Suprapubic skin (tissue), 4 donors: ENCODE measurements around the gene CLTB. TPM values are rescaled to one million over a fixed set of nuclear protein-coding genes. Genes with fewer than 3 reads are reported as not detected.
"Not testable (repeated sequence)": the region's sequence is repeated elsewhere in the genome, so short reads cannot be mapped to it uniquely, and the experiment has no call there.

Experiments used
- DNase-seq, 2 donors: peaks; one replicate each; pipeline ENCODE4 v3.0.0-alpha.2; 2019; ENCODE audit warnings: low spot score in 2 of 2
- H3K27ac ChIP-seq: fragments of 200-600 bp; sonication (generic); one replicate; pipeline ENCODE4 v1.5.1; 2019
- H3K27me3 ChIP-seq: fragments of 200-600 bp; sonication (generic); one replicate; pipeline ENCODE4 v1.5.1; 2019
- H3K36me3 ChIP-seq: fragments of 200-600 bp; sonication (generic); one replicate; pipeline ENCODE4 v1.5.1; 2019
- H3K4me1 ChIP-seq: fragments of 200-600 bp; sonication (generic); one replicate; pipeline ENCODE4 v1.5.1; 2019
- H3K4me3 ChIP-seq: fragments of 200-600 bp; sonication (generic); one replicate; pipeline ENCODE4 v1.5.1; 2019; ENCODE audit warnings: mild to moderate bottlenecking
- H3K9me3 ChIP-seq: fragments of 200-600 bp; sonication (generic); one replicate; pipeline ENCODE4 v1.5.1; 2019
- EP300 ChIP-seq: sonication (generic); formaldehyde crosslinking; IDR thresholded peaks from one replicate; pipeline ENCODE4 v1.6.1; 2017; ENCODE audit warnings: antibody characterized with exemption
- POLR2A ChIP-seq, 2 donors: fragments of 450-650 bp; IDR thresholded peaks; one replicate each; pipeline ENCODE4 v1.6.1; 2017; ENCODE audit warnings: antibody characterized with exemption in 2 of 2, mild to moderate bottlenecking in 2 of 2, moderate library complexity in 2 of 2
- POLR2AphosphoS5 ChIP-seq, 3 donors: sonication (generic); formaldehyde crosslinking; IDR thresholded peaks; one replicate each; pipeline ENCODE4 v1.6.1; 2017; ENCODE audit warnings: antibody characterized with exemption in 3 of 3
- WGBS: methylation state at CpG from one replicate; pipeline ENCODE4 v1.1.5; 2018; 5-methylcytosine and 5-hydroxymethylcytosine counted together
- total RNA-seq, 4 donors: library from RNA; depleted of rRNA; stranded (reverse); fragments of >200 nt; gene quantifications; one replicate each; pipeline ENCODE4 v1.1.0, GENCODE V29; 2016
- TF ChIP-seq, protein P1 (sequence below), 2 donors: fragments of 200-600 bp in 1 of 2; fragments of 450-650 bp in 1 of 2; sonication (generic) in 1 of 2; IDR thresholded peaks; one replicate each; pipeline ENCODE4 v1.5.1; 2016 to 2019; ENCODE audit warnings: antibody characterized with exemption in 2 of 2, mild to moderate bottlenecking in 1 of 2, moderate library complexity in 1 of 2

CLTB gene
- total RNA-seq, 4 donors from 2014 or later: 298 to 644 (median 435) TPM

GRCh38 chr5:176446028-176446665 lies 29.8 kb upstream of the CLTB start:
- DNase-seq: no peak
- H3K4me1 ChIP-seq: peaks cover 32% of the 10 kb centered on the region
- WGBS: 90% methylated on average over 9 of the region's 9 CpGs
- H3K27me3 ChIP-seq: no peaks in the 10 kb centered on the region
- no peak for TF ChIP-seq POLR2A (IDR thresholded peaks at IDR 0.05)
- no peak for TF ChIP-seq EP300
- no peak for TF ChIP-seq POLR2AphosphoS5 (IDR thresholded peaks at IDR 0.05)
- TF ChIP-seq, protein P1, sequence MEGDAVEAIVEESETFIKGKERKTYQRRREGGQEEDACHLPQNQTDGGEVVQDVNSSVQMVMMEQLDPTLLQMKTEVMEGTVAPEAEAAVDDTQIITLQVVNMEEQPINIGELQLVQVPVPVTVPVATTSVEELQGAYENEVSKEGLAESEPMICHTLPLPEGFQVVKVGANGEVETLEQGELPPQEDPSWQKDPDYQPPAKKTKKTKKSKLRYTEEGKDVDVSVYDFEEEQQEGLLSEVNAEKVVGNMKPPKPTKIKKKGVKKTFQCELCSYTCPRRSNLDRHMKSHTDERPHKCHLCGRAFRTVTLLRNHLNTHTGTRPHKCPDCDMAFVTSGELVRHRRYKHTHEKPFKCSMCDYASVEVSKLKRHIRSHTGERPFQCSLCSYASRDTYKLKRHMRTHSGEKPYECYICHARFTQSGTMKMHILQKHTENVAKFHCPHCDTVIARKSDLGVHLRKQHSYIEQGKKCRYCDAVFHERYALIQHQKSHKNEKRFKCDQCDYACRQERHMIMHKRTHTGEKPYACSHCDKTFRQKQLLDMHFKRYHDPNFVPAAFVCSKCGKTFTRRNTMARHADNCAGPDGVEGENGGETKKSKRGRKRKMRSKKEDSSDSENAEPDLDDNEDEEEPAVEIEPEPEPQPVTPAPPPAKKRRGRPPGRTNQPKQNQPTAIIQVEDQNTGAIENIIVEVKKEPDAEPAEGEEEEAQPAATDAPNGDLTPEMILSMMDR (IDR thresholded peaks at IDR 0.05): no peak
- H3K27ac ChIP-seq: no peak overlapping the region
- no peak overlapping the region for H3K4me3 ChIP-seq
- H3K9me3 ChIP-seq: no peaks in the 10 kb centered on the region
- H3K36me3 ChIP-seq: no peaks in the 10 kb centered on the region

GRCh38 chr5:176444742-176445141 lies 28.4 kb upstream of the CLTB start:
- Histone ChIP-seq H3K27me3 (no peaks in the 10 kb centered on the region), H3K36me3 (no peaks in the 10 kb centered on the region), H3K4me1 (peaks cover 19% of the 10 kb centered on the region), H3K9me3 (no peaks in the 10 kb centered on the region), H3K27ac (no peak overlapping the region), H3K4me3 (no peak overlapping the region)
- no peak for DNase-seq
- WGBS: 85% methylated on average over 5 of the region's 5 CpGs
- TF ChIP-seq POLR2A (IDR thresholded peaks at IDR 0.05) (no peak), POLR2AphosphoS5 (IDR thresholded peaks at IDR 0.05) (no peak), EP300 (no peak)
- TF ChIP-seq, protein P1 (IDR thresholded peaks at IDR 0.05): no peak

DNA sequence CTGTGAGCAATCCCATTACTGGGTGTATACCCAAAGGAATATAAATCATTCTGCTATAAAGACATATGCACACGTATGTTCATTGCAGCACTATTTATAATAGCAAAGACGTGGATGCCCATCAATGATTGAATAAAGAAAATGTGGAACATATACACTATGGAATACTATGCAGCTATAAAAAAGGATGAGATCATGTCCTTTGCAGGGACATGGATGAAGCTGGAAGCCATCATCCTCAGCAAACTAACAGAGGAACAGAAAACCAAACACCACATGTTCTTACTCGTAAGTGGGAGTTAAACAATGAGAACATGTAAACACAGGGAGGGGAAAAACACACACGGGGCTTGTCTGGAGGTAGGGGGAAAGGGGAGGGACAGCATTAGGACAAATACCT lies 26.6 kb upstream of the CLTB start:
- DNase-seq, H3K36me3 ChIP-seq, H3K4me3 ChIP-seq, H3K27ac ChIP-seq, H3K4me1 ChIP-seq, H3K27me3 ChIP-seq, H3K9me3 ChIP-seq: not testable (repeated sequence)
- 80% methylated on average over 4 of the region's 4 CpGs for WGBS

DNA sequence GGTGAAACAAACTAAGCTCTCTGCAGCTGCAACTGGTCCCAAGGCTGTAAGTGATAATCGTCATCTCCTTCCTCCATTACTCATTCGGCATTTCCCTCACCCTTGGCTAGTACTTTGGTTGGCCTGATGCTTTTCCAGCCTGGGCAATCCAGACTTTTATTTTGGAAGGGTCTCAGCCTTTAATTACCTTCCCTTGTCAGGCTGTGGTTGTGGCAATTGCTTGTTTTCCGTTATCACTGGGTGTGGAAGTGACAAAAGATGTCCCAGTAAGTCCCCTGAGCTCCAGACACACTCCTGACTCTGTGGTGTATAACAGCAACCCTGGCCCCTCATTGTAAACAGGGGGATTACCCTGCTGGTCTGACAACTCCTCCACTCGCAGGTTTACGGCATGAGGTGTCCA lies 25.6 kb upstream of the CLTB start:
- no peaks in the 10 kb centered on the region for H3K9me3 ChIP-seq
- 34% methylated on average over 5 of the region's 5 CpGs for WGBS
- H3K27me3 ChIP-seq: peaks cover 3% of the 10 kb centered on the region
- no peak overlapping the region for H3K27ac ChIP-seq
- no peak overlapping the region for H3K4me3 ChIP-seq
- TF ChIP-seq, protein P1 (IDR thresholded peaks at IDR 0.05): no peak
- TF ChIP-seq EP300 (no peak), POLR2A (IDR thresholded peaks at IDR 0.05) (no peak), POLR2AphosphoS5 (IDR thresholded peaks at IDR 0.05) (no peak)
- H3K4me1 ChIP-seq: peaks cover 4% of the 10 kb centered on the region
- H3K36me3 ChIP-seq: no peaks in the 10 kb centered on the region
- no peak for DNase-seq

DNA sequence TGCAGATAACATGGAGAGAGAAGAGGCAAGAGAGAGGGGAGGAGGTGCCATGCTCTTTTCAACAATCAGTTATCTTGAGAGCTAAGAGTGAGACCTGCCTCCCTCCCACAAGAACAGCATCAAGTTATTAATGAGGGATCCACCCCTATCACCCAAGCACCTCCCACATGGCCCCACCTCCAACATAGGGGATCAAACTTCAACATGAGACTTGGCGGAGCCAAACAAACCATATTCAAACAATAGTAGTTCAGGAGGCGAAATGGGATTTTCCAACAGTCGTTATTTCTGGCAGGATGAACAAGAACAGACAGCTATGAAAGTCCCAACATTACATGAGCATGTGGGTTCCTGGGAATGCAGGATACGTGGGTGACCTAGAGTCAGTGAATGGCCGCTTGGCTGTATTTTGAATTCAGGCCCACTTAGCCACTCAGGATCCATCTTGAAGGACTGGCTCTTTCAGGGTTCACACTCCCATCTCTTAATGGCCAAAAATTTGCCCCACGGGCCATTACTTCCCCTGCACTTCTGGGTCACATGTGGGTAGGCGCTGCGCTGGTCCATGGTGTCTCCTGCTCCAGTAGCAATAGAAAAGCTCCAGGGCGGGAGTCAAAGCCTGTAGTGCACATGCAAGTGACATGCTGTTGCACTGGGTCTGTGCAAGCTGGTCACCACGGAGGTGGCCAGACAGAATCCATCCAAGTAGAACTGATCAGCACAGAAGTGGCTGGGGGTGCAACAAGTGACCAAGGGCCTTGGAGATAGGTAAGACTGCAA lies 24.8 kb upstream of the CLTB start:
- no peak overlapping the region for H3K4me3 ChIP-seq
- H3K4me1 ChIP-seq: no peaks in the 10 kb centered on the region
- no peaks in the 10 kb centered on the region for H3K9me3 ChIP-seq
- H3K27ac ChIP-seq: no peak overlapping the region
- H3K27me3 ChIP-seq: peaks cover 3% of the 10 kb centered on the region
- DNase-seq: no peak
- TF ChIP-seq, protein P1 (IDR thresholded peaks at IDR 0.05): no peak
- TF ChIP-seq POLR2AphosphoS5 (IDR thresholded peaks at IDR 0.05) (no peak), EP300 (no peak), POLR2A (IDR thresholded peaks at IDR 0.05) (no peak)
- H3K36me3 ChIP-seq: no peaks in the 10 kb centered on the region
- 70% methylated on average over 10 of the region's 10 CpGs for WGBS
